ENCODE data around the gene GARIN3. TPM values are rescaled to one million over a fixed set of nuclear protein-coding genes. Genes with fewer than 3 reads are reported as not detected.

The GARIN3 gene
- total RNA-seq, 1 donor from 2014 or later = not detected

DNA sequence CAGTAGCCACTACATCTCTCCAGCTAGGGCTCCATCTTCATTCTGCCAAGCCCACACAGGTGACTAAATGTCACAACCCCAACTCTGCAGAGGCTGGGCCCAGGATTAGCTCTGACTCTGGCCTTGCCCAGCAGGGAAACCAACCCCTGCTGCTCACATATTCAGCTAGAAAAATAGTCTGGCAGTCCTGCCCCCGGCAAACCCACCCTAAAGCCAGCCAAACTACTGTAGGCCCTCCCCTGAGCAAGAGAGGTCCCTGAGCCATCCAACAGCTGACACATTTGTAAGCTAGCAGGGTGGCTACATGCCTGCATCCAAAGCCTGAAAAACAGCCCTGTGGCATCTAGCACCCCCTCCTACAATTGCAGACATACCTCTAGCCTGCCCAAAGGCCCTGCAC, 46.0 kb downstream of the GARIN3 start:
- Histone ChIP-seq H3K9me3 (ENCODE audit: control insufficient read depth in 3 of 3, low read length in 3 of 3) (peaks cover 0 to 4% (median 0%) of the 10 kb centered on the region in 3 donors), H3K4me1 (ENCODE audit: control insufficient read depth in 3 of 3, insufficient read depth in 3 of 3, low read length in 3 of 3) (no peaks in the 10 kb centered on the region), H3K36me3 (ENCODE audit: control insufficient read depth in 3 of 3, insufficient read depth in 3 of 3, low read length in 3 of 3) (no peaks in the 10 kb centered on the region), H3K4me3 (ENCODE audit: low read length in 3 of 3) (no peak overlapping the region), H3K27me3 (ENCODE audit: control insufficient read depth in 3 of 3, insufficient read depth in 3 of 3, low read length in 3 of 3) (no peaks in the 10 kb centered on the region), H3K27ac (ENCODE audit: low read depth, low read length) (no peak overlapping the region), H3K9ac (ENCODE audit: low read depth in 1 of 3, low read length in 3 of 3) (no peak overlapping the region)

DNA sequence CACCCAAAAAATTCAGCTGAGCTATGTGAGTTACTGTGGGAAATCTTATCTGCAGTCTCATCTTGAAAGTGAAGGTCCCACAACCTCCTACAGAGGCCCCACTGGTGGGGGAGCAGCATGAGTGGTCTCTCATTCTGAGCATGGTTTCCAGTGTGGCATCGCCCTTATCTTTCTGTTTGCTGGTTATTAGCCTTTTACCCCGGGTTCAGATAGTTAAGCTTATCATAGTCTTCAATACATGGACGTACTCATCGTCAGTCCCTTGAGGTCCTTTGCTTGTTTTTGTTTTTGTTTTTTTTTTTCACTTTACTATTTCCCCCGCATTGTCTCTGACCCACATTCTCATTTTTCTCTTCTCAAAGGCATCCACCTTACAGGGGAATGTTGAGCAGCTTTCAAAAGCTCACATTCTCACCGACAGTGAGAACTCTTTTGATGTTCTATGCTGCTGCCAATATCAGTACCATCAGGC, 49.5 kb downstream of the GARIN3 start:
- no peak overlapping the region for H3K27ac ChIP-seq (ENCODE audit: low read depth, low read length)
- H3K36me3 ChIP-seq (ENCODE audit: control insufficient read depth in 3 of 3, insufficient read depth in 3 of 3, low read length in 3 of 3) = no peaks in the 10 kb centered on the region
- H3K9ac ChIP-seq (ENCODE audit: low read depth in 1 of 3, low read length in 3 of 3) = no peak overlapping the region
- H3K4me3 ChIP-seq (ENCODE audit: low read length in 3 of 3) = no peak overlapping the region
- H3K27me3 ChIP-seq (ENCODE audit: control insufficient read depth in 3 of 3, insufficient read depth in 3 of 3, low read length in 3 of 3) = no peaks in the 10 kb centered on the region
- no peaks in the 10 kb centered on the region for H3K4me1 ChIP-seq (ENCODE audit: control insufficient read depth in 3 of 3, insufficient read depth in 3 of 3, low read length in 3 of 3)
- peaks cover 0 to 4% (median 0%) of the 10 kb centered on the region in 3 donors for H3K9me3 ChIP-seq (ENCODE audit: control insufficient read depth in 3 of 3, low read length in 3 of 3)

DNA sequence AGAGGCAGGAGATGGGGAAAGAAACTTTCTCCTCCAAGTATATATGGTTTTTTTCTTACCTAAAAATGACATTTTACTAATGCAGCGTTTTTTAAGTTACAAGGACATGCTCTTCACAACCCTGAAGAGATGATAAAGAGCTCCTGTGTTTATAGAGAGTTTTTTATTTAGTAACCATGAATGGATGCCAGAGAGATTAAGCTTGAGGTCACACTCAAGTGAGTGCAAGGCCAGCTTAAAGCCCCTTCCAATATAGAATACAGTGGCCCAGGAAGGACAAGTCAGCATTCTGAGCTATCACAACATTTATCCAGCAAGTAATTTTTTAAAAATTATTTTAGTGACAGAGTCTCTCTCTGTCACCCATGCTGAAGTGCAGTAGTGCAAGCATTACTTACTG, 50.6 kb downstream of the GARIN3 start:
- no peaks in the 10 kb centered on the region for H3K36me3 ChIP-seq (ENCODE audit: control insufficient read depth in 3 of 3, insufficient read depth in 3 of 3, low read length in 3 of 3)
- H3K9me3 ChIP-seq (ENCODE audit: control insufficient read depth in 3 of 3, low read length in 3 of 3) = no peaks in the 10 kb centered on the region
- H3K4me1 ChIP-seq (ENCODE audit: control insufficient read depth in 3 of 3, insufficient read depth in 3 of 3, low read length in 3 of 3) = no peaks in the 10 kb centered on the region
- H3K27me3 ChIP-seq (ENCODE audit: control insufficient read depth in 3 of 3, insufficient read depth in 3 of 3, low read length in 3 of 3) = no peaks in the 10 kb centered on the region
- no peak overlapping the region for H3K27ac ChIP-seq (ENCODE audit: low read depth, low read length)
- no peak overlapping the region for H3K4me3 ChIP-seq (ENCODE audit: low read length in 3 of 3)
- H3K9ac ChIP-seq (ENCODE audit: low read depth in 1 of 3, low read length in 3 of 3) = no peak overlapping the region

DNA sequence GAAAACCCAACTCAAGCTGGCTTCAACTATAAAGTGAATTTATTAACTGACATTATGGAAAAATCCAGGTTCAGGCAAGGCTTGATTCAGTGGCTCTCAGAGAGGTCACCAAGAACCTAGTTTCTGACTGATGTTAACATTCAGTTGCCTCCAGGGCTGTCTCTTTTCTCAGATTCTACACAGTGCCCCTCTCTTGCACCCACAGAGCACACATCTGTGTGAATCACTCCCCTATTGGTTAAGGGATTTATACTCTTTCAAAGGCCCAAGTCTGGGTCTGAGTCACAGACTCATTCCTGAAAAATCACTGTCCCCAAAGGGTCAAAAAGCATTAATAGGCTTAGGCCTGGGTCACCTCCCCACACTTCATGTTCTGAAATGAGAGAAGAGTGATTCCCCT, 51.1 kb downstream of the GARIN3 start:
- Histone ChIP-seq H3K4me3 (ENCODE audit: low read length in 3 of 3) (no peak overlapping the region), H3K9me3 (ENCODE audit: control insufficient read depth in 3 of 3, low read length in 3 of 3) (no peaks in the 10 kb centered on the region), H3K4me1 (ENCODE audit: control insufficient read depth in 3 of 3, insufficient read depth in 3 of 3, low read length in 3 of 3) (no peaks in the 10 kb centered on the region), H3K9ac (ENCODE audit: low read depth in 1 of 3, low read length in 3 of 3) (no peak overlapping the region), H3K27ac (ENCODE audit: low read depth, low read length) (no peak overlapping the region), H3K36me3 (ENCODE audit: control insufficient read depth in 3 of 3, insufficient read depth in 3 of 3, low read length in 3 of 3) (no peaks in the 10 kb centered on the region), H3K27me3 (ENCODE audit: control insufficient read depth in 3 of 3, insufficient read depth in 3 of 3, low read length in 3 of 3) (no peaks in the 10 kb centered on the region)

DNA sequence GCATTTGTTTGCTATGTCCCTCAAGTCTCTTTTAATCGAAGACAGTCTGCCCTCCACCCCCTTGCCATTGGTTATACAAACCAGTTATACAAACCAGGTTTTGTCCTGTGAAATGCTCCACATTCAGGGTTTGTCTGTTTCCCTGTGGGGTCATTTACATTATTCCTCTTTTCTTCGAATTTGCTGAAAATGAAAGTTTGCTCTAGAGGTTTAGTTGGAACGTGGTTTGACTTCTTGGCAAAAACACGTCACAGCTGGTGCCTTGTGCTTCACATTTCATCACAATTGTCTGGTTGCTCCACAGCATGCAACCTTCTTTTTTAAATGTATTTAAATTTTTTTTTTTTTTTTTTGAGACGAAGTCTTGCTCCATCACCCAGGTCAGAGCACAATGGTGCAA, 53.1 kb downstream of the GARIN3 start:
- no peaks in the 10 kb centered on the region for H3K36me3 ChIP-seq (ENCODE audit: control insufficient read depth in 3 of 3, insufficient read depth in 3 of 3, low read length in 3 of 3)
- H3K27ac ChIP-seq (ENCODE audit: low read depth, low read length) = no peak overlapping the region
- H3K4me1 ChIP-seq (ENCODE audit: control insufficient read depth in 3 of 3, insufficient read depth in 3 of 3, low read length in 3 of 3) = no peaks in the 10 kb centered on the region
- no peak overlapping the region for H3K4me3 ChIP-seq (ENCODE audit: low read length in 3 of 3)
- H3K9ac ChIP-seq (ENCODE audit: low read depth in 1 of 3, low read length in 3 of 3) = no peak overlapping the region
- H3K27me3 ChIP-seq (ENCODE audit: control insufficient read depth in 3 of 3, insufficient read depth in 3 of 3, low read length in 3 of 3) = no peaks in the 10 kb centered on the region
- no peaks in the 10 kb centered on the region for H3K9me3 ChIP-seq (ENCODE audit: control insufficient read depth in 3 of 3, low read length in 3 of 3)

Other genes with a start within 250 kb of the GARIN3 start
- 3.1 TPM for gene TIMD4, start 203.0 kb downstream of the GARIN3 start, total RNA-seq
- gene HAVCR1, start 107.1 kb downstream of the GARIN3 start, total RNA-seq = 0.52 TPM
- gene HAVCR2, start 57.2 kb downstream of the GARIN3 start, total RNA-seq = 6.3 TPM
- 11.5 TPM for gene MED7, start 23.4 kb downstream of the GARIN3 start, total RNA-seq
- gene ITK, start 14.6 kb upstream of the GARIN3 start, total RNA-seq = under 0.01 TPM
- gene CYFIP2, start 99.9 kb upstream of the GARIN3 start, total RNA-seq = 7.8 TPM

All from skeletal muscle tissue (tissue), 4 donors.